ENCODE data around the gene CCDC178. TPM values are rescaled to one million over a fixed set of nuclear protein-coding genes. Genes with fewer than 3 reads are reported as not detected.
"Not testable (repeated sequence)": the region's sequence is repeated elsewhere in the genome, so short reads cannot be mapped to it uniquely, and the experiment has no call there.

Gene CCDC178
- total RNA-seq, 4 donors from 2014 or later: 1.2 to 2.2 (median 1.7) TPM; not detected in 1

DNA sequence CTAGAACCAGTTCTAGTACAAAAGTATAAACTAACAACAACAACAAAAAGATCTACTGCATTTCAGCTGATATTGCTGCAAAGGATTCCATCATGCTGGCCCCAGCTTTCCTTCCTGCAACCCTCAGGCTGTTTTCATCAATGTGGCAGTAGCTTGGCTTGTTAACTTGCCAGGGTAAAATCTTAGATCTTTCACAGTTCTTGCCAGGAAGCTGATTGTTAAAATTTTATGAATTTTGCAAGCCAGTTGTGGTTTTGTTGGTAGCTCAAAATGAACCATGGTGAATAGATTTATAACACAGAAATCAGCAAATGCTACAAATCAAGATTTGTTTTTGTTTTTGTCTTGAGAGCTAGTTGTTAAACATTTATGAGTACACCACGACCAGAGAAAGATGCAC is 19.3 kb downstream of the CCDC178 start:
- no peak for DNase-seq (ENCODE audit: extremely low spot score)
- intact Hi-C loops (cut with DNase I): no loop called here

DNA sequence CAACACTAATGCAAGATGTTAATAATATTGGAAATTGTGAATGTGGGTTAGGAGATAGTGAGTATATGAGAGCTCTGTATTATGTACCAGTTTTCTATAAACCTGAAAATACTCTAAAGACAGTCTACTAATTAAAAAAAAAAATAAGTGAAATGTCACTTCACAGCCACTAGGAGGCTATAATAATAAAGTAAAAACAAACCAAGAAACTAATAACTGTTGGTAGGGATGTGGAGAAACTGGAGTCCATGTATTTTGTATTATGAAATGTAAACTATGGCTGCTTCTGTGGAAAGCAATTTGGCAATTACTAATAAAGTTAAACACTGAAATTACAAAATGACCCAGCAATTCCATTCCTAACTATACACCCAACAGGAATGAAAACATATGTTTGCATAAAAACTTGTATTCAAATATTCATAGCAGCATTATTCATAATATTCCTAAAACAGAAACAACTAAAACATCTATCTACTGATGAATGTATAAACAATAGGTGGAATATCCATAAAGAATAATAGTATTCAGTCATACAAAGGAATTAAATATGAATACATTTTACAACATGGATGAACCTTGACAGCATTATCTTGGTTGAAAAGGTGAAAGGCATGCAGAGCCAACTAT is 36.2 kb downstream of the CCDC178 start:
- no peak overlapping the region for H3K27ac ChIP-seq (replicated peaks in 1 of 4)
- H3K9me3 ChIP-seq: no peaks in the 10 kb centered on the region
- TF ChIP-seq EP300 (IDR thresholded peaks at IDR 0.05) (no peak), POLR2A (IDR thresholded peaks at IDR 0.05; ENCODE audit: low read depth) (no peak), POLR2AphosphoS5 (IDR thresholded peaks at IDR 0.05) (no peak)
- TF ChIP-seq, protein P1, sequence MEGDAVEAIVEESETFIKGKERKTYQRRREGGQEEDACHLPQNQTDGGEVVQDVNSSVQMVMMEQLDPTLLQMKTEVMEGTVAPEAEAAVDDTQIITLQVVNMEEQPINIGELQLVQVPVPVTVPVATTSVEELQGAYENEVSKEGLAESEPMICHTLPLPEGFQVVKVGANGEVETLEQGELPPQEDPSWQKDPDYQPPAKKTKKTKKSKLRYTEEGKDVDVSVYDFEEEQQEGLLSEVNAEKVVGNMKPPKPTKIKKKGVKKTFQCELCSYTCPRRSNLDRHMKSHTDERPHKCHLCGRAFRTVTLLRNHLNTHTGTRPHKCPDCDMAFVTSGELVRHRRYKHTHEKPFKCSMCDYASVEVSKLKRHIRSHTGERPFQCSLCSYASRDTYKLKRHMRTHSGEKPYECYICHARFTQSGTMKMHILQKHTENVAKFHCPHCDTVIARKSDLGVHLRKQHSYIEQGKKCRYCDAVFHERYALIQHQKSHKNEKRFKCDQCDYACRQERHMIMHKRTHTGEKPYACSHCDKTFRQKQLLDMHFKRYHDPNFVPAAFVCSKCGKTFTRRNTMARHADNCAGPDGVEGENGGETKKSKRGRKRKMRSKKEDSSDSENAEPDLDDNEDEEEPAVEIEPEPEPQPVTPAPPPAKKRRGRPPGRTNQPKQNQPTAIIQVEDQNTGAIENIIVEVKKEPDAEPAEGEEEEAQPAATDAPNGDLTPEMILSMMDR (IDR thresholded peaks at IDR 0.05): peak in 2 of 3 experiments; percentile 10 to 19
- H3K36me3 ChIP-seq: no peaks in the 10 kb centered on the region
- no peaks in the 10 kb centered on the region for H3K4me1 ChIP-seq
- intact Hi-C loops (cut with DNase I): no loop called here
- H3K27me3 ChIP-seq: no peaks in the 10 kb centered on the region
- DNase-seq (ENCODE audit: extremely low spot score): no peak
- no peak overlapping the region for H3K4me3 ChIP-seq

More for the DNA sequence above, 19.3 kb downstream of the CCDC178 start:
- 67% methylated on average over 1 of the region's 1 CpG for WGBS
- Histone ChIP-seq H3K9me3 (peaks cover 0 to 4% (median 0%) of the 10 kb centered on the region in 4 donors), H3K36me3 (no peaks in the 10 kb centered on the region), H3K4me3 (no peak overlapping the region), H3K27ac (replicated peaks in 1 of 4) (no peak overlapping the region), H3K27me3 (no peaks in the 10 kb centered on the region), H3K4me1 (no peaks in the 10 kb centered on the region)
- TF ChIP-seq POLR2AphosphoS5 (IDR thresholded peaks at IDR 0.05) (no peak), POLR2A (IDR thresholded peaks at IDR 0.05; ENCODE audit: low read depth) (no peak), EP300 (IDR thresholded peaks at IDR 0.05) (no peak)
- TF ChIP-seq, protein P1 (IDR thresholded peaks at IDR 0.05): no peak

DNA sequence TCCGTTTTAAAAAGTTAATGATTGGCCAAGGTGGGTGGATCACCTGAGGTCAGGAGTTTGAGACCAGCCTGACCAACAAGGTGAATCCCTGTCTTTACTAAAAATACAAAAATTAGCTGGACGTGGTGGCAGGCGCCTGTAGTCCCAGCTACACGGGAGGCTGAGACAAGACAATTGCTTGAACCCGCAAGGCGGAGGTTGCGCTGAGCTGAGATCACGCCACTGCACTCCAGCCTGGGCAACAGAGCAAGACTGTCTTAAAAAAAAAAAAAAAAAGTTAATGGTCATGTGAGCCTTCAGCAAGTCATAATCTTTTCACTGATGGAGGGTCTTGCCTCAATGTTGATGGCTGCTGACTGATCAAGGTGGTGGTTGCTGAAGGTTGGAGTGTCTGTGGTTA is 41.6 kb downstream of the CCDC178 start:
- 85% methylated on average over 8 of the region's 8 CpGs for WGBS
- intact Hi-C loops (cut with DNase I): not testable (repeated sequence)

GRCh38 chr18:33375829-33376228 is 64.7 kb downstream of the CCDC178 start:
- WGBS: 50% methylated on average over 4 of the region's 4 CpGs
- TF ChIP-seq POLR2A (IDR thresholded peaks at IDR 0.05; ENCODE audit: low read depth) (no peak), POLR2AphosphoS5 (IDR thresholded peaks at IDR 0.05) (no peak), EP300 (IDR thresholded peaks at IDR 0.05) (no peak)
- TF ChIP-seq, protein P1 (IDR thresholded peaks at IDR 0.05): no peak
- Histone ChIP-seq H3K27ac (replicated peaks in 1 of 4) (no peak overlapping the region), H3K27me3 (no peaks in the 10 kb centered on the region), H3K4me3 (no peak overlapping the region), H3K36me3 (no peaks in the 10 kb centered on the region), H3K4me1 (no peaks in the 10 kb centered on the region), H3K9me3 (no peaks in the 10 kb centered on the region)
- no peak for DNase-seq (ENCODE audit: extremely low spot score)
- intact Hi-C loops (cut with DNase I): no loop called here

More for the DNA sequence above, 41.6 kb downstream of the CCDC178 start:
- H3K27me3 ChIP-seq; H3K36me3 ChIP-seq; DNase-seq (ENCODE audit: extremely low spot score); H3K4me1 ChIP-seq; H3K4me3 ChIP-seq; H3K27ac ChIP-seq (replicated peaks in 1 of 4); H3K9me3 ChIP-seq: not testable (repeated sequence)

- intact Hi-C loops (cut with DNase I): no loop called here
- TF ChIP-seq, protein P1 (IDR thresholded peaks at IDR 0.05): no peak
- TF ChIP-seq POLR2AphosphoS5 (IDR thresholded peaks at IDR 0.05) (no peak), EP300 (IDR thresholded peaks at IDR 0.05) (no peak), POLR2A (IDR thresholded peaks at IDR 0.05; ENCODE audit: low read depth) (no peak)
- Histone ChIP-seq H3K4me1 (no peaks in the 10 kb centered on the region), H3K4me3 (no peak overlapping the region), H3K36me3 (no peaks in the 10 kb centered on the region), H3K27me3 (no peaks in the 10 kb centered on the region), H3K9me3 (no peaks in the 10 kb centered on the region), H3K27ac (replicated peaks in 1 of 4) (no peak overlapping the region)
- no peak for DNase-seq (ENCODE audit: extremely low spot score)
- 13% methylated on average over 3 of the region's 3 CpGs for WGBS
Observed at GRCh38 chr18:33372442-33372841, 68.1 kb downstream of the CCDC178 start.

Measured in esophagus muscularis mucosa (tissue), 4 donors.